Superior temporal gyrus (tissue), 1 donor: ENCODE data around the gene MRPS22.
"Not testable (repeated sequence)": the region's sequence is repeated elsewhere in the genome, so short reads cannot be mapped to it uniquely, and the experiment has no call there.

Source experiments
- DNase-seq: peaks from one replicate; pipeline ENCODE4 v3.0.0-alpha.2; 2016; ENCODE audit errors: extremely low spot score

The MRPS22 gene

GRCh38 chr3:139311557-139311956 lies 32.3 kb upstream of the MRPS22 start:
- no peak for DNase-seq

GRCh38 chr3:139312416-139312815 lies 31.4 kb upstream of the MRPS22 start:
- DNase-seq: no peak

- DNase-seq: no peak
Measured at GRCh38 chr3:139312959-139313358, 30.9 kb upstream of the MRPS22 start.

GRCh38 chr3:139313921-139314320 lies 29.9 kb upstream of the MRPS22 start:
- DNase-seq: no peak

GRCh38 chr3:139317215-139317614 lies 26.6 kb upstream of the MRPS22 start:
- DNase-seq: no peak

- no peak for DNase-seq
Measured at GRCh38 chr3:139317660-139318430, 26.0 kb upstream of the MRPS22 start.

GRCh38 chr3:139318431-139318816 lies 25.4 kb upstream of the MRPS22 start:
- no peak for DNase-seq

GRCh38 chr3:139318826-139319225 lies 25.0 kb upstream of the MRPS22 start:
- DNase-seq: no peak

GRCh38 chr3:139319428-139320402 lies 24.1 kb upstream of the MRPS22 start:
- no peak for DNase-seq

GRCh38 chr3:139320551-139321309 lies 23.1 kb upstream of the MRPS22 start:
- DNase-seq: no peak

GRCh38 chr3:139322346-139322745 lies 21.5 kb upstream of the MRPS22 start:
- no peak for DNase-seq

GRCh38 chr3:139323146-139323545 lies 20.7 kb upstream of the MRPS22 start:
- no peak for DNase-seq

- no peak for DNase-seq
Measured at GRCh38 chr3:139324456-139324855, 19.4 kb upstream of the MRPS22 start.

- no peak for DNase-seq
Measured at GRCh38 chr3:139325551-139325950, 18.3 kb upstream of the MRPS22 start.

GRCh38 chr3:139326131-139326530 lies 17.7 kb upstream of the MRPS22 start:
- DNase-seq: no peak

GRCh38 chr3:139326707-139327106 lies 17.1 kb upstream of the MRPS22 start:
- DNase-seq: no peak

GRCh38 chr3:139327231-139327630 lies 16.6 kb upstream of the MRPS22 start:
- no peak for DNase-seq

- no peak for DNase-seq
Measured at GRCh38 chr3:139327861-139328260, 16.0 kb upstream of the MRPS22 start.

GRCh38 chr3:139328356-139328755 lies 15.5 kb upstream of the MRPS22 start:
- DNase-seq: no peak

- peak; percentile 90 for DNase-seq
Measured at GRCh38 chr3:139329364-139329850, 14.4 kb upstream of the MRPS22 start.

GRCh38 chr3:139332092-139332491 lies 11.7 kb upstream of the MRPS22 start:
- no peak for DNase-seq

- DNase-seq: not testable (repeated sequence)
Measured at GRCh38 chr3:139334675-139335074, 9.1 kb upstream of the MRPS22 start.
